H9 (cell line): ENCODE measurements around the gene PLD4. TPM values are rescaled to one million over a fixed set of nuclear protein-coding genes. Genes with fewer than 3 reads are reported as not detected.

Experiments
- DNase-seq: peaks from one replicate; pipeline ENCODE4 v3.0.0-alpha.2; 2017
- H2AFZ ChIP-seq: one replicate; pipeline ENCODE4 v1.6.1; 2013; ENCODE audit warnings: mild to moderate bottlenecking, low read length, control low read depth, moderate library complexity
- H2AK5ac ChIP-seq: 2 replicates; pipeline ENCODE4 v1.6.1; 2013; ENCODE audit warnings: low read length, control low read depth, mixed read lengths; ENCODE audit not compliant: insufficient read length
- H2BK120ac ChIP-seq: one replicate; pipeline ENCODE4 v1.6.1; 2013; ENCODE audit warnings: low read depth, mild to moderate bottlenecking, low read length, control low read depth, inconsistent platforms; ENCODE audit not compliant: poor library complexity, severe bottlenecking
- H2BK12ac ChIP-seq: 2 replicates; pipeline ENCODE4 v1.6.1; 2013; ENCODE audit warnings: low read length, control low read depth, mixed read lengths, low read depth; ENCODE audit not compliant: insufficient read length
- H2BK15ac ChIP-seq: 2 replicates; pipeline ENCODE4 v1.6.1; 2013; ENCODE audit warnings: low read depth, low read length, control low read depth
- H2BK20ac ChIP-seq: one replicate; pipeline ENCODE4 v1.6.1; 2013; ENCODE audit warnings: low read depth, mild to moderate bottlenecking, low read length, control low read depth, inconsistent platforms; ENCODE audit not compliant: poor library complexity, severe bottlenecking
- H2BK5ac ChIP-seq: 2 replicates; pipeline ENCODE4 v1.6.1; 2013; ENCODE audit warnings: low read length, control low read depth, mixed read lengths; ENCODE audit not compliant: insufficient read length
- H3K14ac ChIP-seq: 2 replicates; pipeline ENCODE4 v1.6.1; 2013; ENCODE audit warnings: low read length, control low read depth; ENCODE audit not compliant: insufficient read depth
- H3K18ac ChIP-seq: 2 replicates; pipeline ENCODE4 v1.6.1; 2013; ENCODE audit warnings: low read depth, mild to moderate bottlenecking, mixed read lengths, low read length, control low read depth; ENCODE audit not compliant: insufficient read length
- H3K23ac ChIP-seq: 2 replicates; pipeline ENCODE4 v1.6.1; 2013; ENCODE audit warnings: low read length, control low read depth, mixed read lengths, low read depth; ENCODE audit not compliant: insufficient read length
- H3K23me2 ChIP-seq: 2 replicates; pipeline ENCODE4 v1.6.1; 2013; ENCODE audit warnings: low read depth, mild to moderate bottlenecking, mixed read lengths, low read length, control low read depth; ENCODE audit not compliant: insufficient read length, poor library complexity, severe bottlenecking
- H3K27ac ChIP-seq: 2 replicates; pipeline ENCODE4 v1.5.1; 2013; ENCODE audit warnings: low read length, control low read depth, mixed read lengths, low read depth; ENCODE audit not compliant: insufficient read length
- H3K27me3 ChIP-seq: 2 replicates; pipeline ENCODE4 v1.6.1; 2013; ENCODE audit warnings: low read length, control low read depth, inconsistent platforms; ENCODE audit not compliant: insufficient read depth
- H3K4ac ChIP-seq: 2 replicates; pipeline ENCODE4 v1.6.1; 2013; ENCODE audit warnings: low read depth, mild to moderate bottlenecking, control low read depth, inconsistent platforms, low read length, moderate library complexity
- H3K4me1 ChIP-seq: 2 replicates; pipeline ENCODE4 v1.6.1; 2013; ENCODE audit warnings: low read length, control low read depth, inconsistent platforms; ENCODE audit not compliant: insufficient read depth
- H3K4me2 ChIP-seq: 2 replicates; pipeline ENCODE4 v1.6.1; 2013; ENCODE audit warnings: low read length, control low read depth, mixed read lengths; ENCODE audit not compliant: insufficient read length, insufficient read depth
- H3K56ac ChIP-seq: 2 replicates; pipeline ENCODE4 v1.6.1; 2013; ENCODE audit warnings: low read depth, mild to moderate bottlenecking, mixed read lengths, low read length, control low read depth; ENCODE audit not compliant: insufficient read length
- H3K79me1 ChIP-seq: 2 replicates; pipeline ENCODE4 v1.6.1; 2013; ENCODE audit warnings: low read depth, mild to moderate bottlenecking, moderate library complexity, low read length, control low read depth, inconsistent platforms; ENCODE audit not compliant: insufficient read depth, poor library complexity, severe bottlenecking
- H3K79me2 ChIP-seq: 2 replicates; pipeline ENCODE4 v1.6.1; 2013; ENCODE audit warnings: low read length, control low read depth, inconsistent platforms; ENCODE audit not compliant: insufficient read depth
- H3K9ac ChIP-seq: 2 replicates; pipeline ENCODE4 v1.6.1; 2013; ENCODE audit warnings: low read length, control low read depth, mixed read lengths; ENCODE audit not compliant: insufficient read length; ENCODE audit errors: extremely low read depth
- H3K9me3 ChIP-seq: one replicate; pipeline ENCODE4 v1.6.1; 2013; ENCODE audit warnings: low read depth, low read length, inconsistent platforms; ENCODE audit not compliant: control insufficient read depth
- H3T11ph ChIP-seq: one replicate; pipeline ENCODE4 v1.6.1; 2013; ENCODE audit warnings: mild to moderate bottlenecking, low read length, control low read depth, inconsistent platforms
- H4K20me1 ChIP-seq: one replicate; pipeline ENCODE4 v1.6.1; 2013; ENCODE audit not compliant: control insufficient read depth, insufficient read length, insufficient read depth
- H4K5ac ChIP-seq: 2 replicates; pipeline ENCODE4 v1.6.1; 2013; ENCODE audit warnings: low read depth, mild to moderate bottlenecking, mixed read lengths, low read length, control low read depth; ENCODE audit not compliant: insufficient read length
- H4K8ac ChIP-seq: replicated peaks from 2 replicates; pipeline ENCODE4 v1.6.1; 2013; ENCODE audit warnings: low read length, control low read depth, mixed read lengths, low read depth; ENCODE audit not compliant: insufficient read length
- H4K91ac ChIP-seq: 2 replicates; pipeline ENCODE4 v1.6.1; 2013; ENCODE audit warnings: low read depth, mild to moderate bottlenecking, moderate library complexity, mixed read lengths, low read length, control low read depth; ENCODE audit not compliant: insufficient read length
- H3K27ac Mint-ChIP-seq, 3 experiments: 2 replicates in 2 of 3; 3 replicates in 1 of 3; pipeline ENCODE4 v1.8.0; 2020 to 2021; ENCODE audit warnings: mixed read lengths in 3 of 3, mild to moderate bottlenecking in 1 of 3, moderate library complexity in 1 of 3
- H3K27me3 Mint-ChIP-seq: 2 replicates; pipeline ENCODE4 v1.8.0; 2021; ENCODE audit warnings: low read depth, mild to moderate bottlenecking, moderate library complexity, mixed read lengths
- H3K36me3 Mint-ChIP-seq, 3 experiments: 2 replicates in 2 of 3; 3 replicates in 1 of 3; pipeline ENCODE4 v1.8.0; 2020 to 2021; ENCODE audit warnings: low read depth in 3 of 3, mixed read lengths in 3 of 3; ENCODE audit not compliant: insufficient read depth in 1 of 3
- H3K4me1 Mint-ChIP-seq, 2 experiments: 2 replicates each; pipeline ENCODE4 v1.8.0; 2020; ENCODE audit warnings: mixed read lengths in 2 of 2
- H3K4me3 Mint-ChIP-seq, 2 experiments: 2 replicates in 1 of 2; 3 replicates in 1 of 2; pipeline ENCODE4 v1.8.0; 2020 to 2021; ENCODE audit warnings: mild to moderate bottlenecking in 2 of 2, mixed read lengths in 2 of 2, moderate library complexity in 1 of 2
- H3K9me3 Mint-ChIP-seq, 2 experiments: 2 replicates in 1 of 2; 3 replicates in 1 of 2; pipeline ENCODE4 v1.8.0; 2020; ENCODE audit warnings: mild to moderate bottlenecking in 2 of 2, mixed read lengths in 2 of 2, moderate library complexity in 1 of 2
- WGBS: extraction: QIAGEN DNeasy Blood & Tissue Kit; methylation state at CpG from one replicate; pipeline ENCODE4 v1.1.7; 2013; ENCODE audit warnings: missing lambda C conversion rate, low lambda C conversion rate, mixed read lengths; ENCODE audit not compliant: insufficient read length; ENCODE audit errors: extremely low coverage; 5-methylcytosine and 5-hydroxymethylcytosine counted together
- total RNA-seq: library from RNA; stranded (reverse); gene quantifications from 2 replicates; pipeline ENCODE4 v1.2.1, GENCODE V29; 2021
- TF ChIP-seq, protein P1 (sequence below): fragments of 200-600 bp; sonication (generic); conservative IDR thresholded peaks from 3 replicates; pipeline ENCODE4 v1.8.0; 2021; ENCODE audit warnings: antibody characterized with exemption, mild to moderate bottlenecking

Gene PLD4
- total RNA-seq, 1 experiment from 2014 or later = not detected

- Histone ChIP-seq H2AK5ac (no peak overlapping the region), H2BK5ac (no peak overlapping the region), H2BK12ac (no peak overlapping the region), H3K9me3 (no peaks in the 10 kb centered on the region), H2BK120ac (no peak overlapping the region), H3K9ac (no peak overlapping the region), H4K20me1 (peaks cover 3% of the 10 kb centered on the region), H3K79me2 (no peaks in the 10 kb centered on the region), H3K18ac (no peak overlapping the region), H3K27ac (no peak overlapping the region), H3K23me2 (peaks cover under 1% of the 10 kb centered on the region), H3K56ac (no peak overlapping the region), H2BK15ac (no peak overlapping the region), H2AFZ (no peak overlapping the region), H3K27me3 (peaks cover 14% of the 10 kb centered on the region; the same call in 1 of the 2 replicates), H4K5ac (no peak overlapping the region), H4K91ac (no peak overlapping the region), H3K4me1 (no peaks in the 10 kb centered on the region), H4K8ac (no peak overlapping the region), H3K14ac (no peak overlapping the region), H2BK20ac (no peak overlapping the region), H3K23ac (no peak overlapping the region), H3K4ac (no peak overlapping the region), H3K4me2 (no peak overlapping the region), H3T11ph (no peak overlapping the region), H3K79me1 (no peaks in the 10 kb centered on the region)
- no peak for DNase-seq
- no peak overlapping the region for H3K27ac Mint-ChIP-seq
- no peaks in the 10 kb centered on the region for H3K36me3 Mint-ChIP-seq
- H3K27me3 Mint-ChIP-seq = peaks cover 56% of the 10 kb centered on the region
- H3K9me3 Mint-ChIP-seq = no peaks in the 10 kb centered on the region; a peak in 2 of 5 replicates
- TF ChIP-seq, protein P1, sequence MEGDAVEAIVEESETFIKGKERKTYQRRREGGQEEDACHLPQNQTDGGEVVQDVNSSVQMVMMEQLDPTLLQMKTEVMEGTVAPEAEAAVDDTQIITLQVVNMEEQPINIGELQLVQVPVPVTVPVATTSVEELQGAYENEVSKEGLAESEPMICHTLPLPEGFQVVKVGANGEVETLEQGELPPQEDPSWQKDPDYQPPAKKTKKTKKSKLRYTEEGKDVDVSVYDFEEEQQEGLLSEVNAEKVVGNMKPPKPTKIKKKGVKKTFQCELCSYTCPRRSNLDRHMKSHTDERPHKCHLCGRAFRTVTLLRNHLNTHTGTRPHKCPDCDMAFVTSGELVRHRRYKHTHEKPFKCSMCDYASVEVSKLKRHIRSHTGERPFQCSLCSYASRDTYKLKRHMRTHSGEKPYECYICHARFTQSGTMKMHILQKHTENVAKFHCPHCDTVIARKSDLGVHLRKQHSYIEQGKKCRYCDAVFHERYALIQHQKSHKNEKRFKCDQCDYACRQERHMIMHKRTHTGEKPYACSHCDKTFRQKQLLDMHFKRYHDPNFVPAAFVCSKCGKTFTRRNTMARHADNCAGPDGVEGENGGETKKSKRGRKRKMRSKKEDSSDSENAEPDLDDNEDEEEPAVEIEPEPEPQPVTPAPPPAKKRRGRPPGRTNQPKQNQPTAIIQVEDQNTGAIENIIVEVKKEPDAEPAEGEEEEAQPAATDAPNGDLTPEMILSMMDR = no peak
- no CpG with 5 or more reads among the region's 22 CpGs for WGBS
- no peak overlapping the region; a peak in 1 of 5 replicates for H3K4me3 Mint-ChIP-seq
- H3K4me1 Mint-ChIP-seq = peaks cover 17 to 25% of the 10 kb centered on the region in 2 experiments
Measured at GRCh38 chr14:104980611-104981531, 56.2 kb downstream of the PLD4 start.
